Sigmoid colon (tissue), 4 donors: Measurements from ENCODE around the gene H6PD.

Experiments used
- CTCF ChIP-seq, 4 experiments: fragments of 450-650 bp in 3 of 4; fragments of 200-600 bp in 1 of 4; IDR thresholded peaks; one replicate each; pipeline ENCODE4 v1.5.1; 2016 to 2019; ENCODE audit warnings: antibody characterized with exemption in 4 of 4, mild to moderate bottlenecking in 3 of 4, moderate library complexity in 2 of 4
- EP300 ChIP-seq, 4 donors: sonication (generic); formaldehyde crosslinking; IDR thresholded peaks; one replicate each; pipeline ENCODE4 v1.6.1; 2017; ENCODE audit warnings: antibody characterized with exemption in 4 of 4
- POLR2AphosphoS5 ChIP-seq, 4 donors: sonication (generic); formaldehyde crosslinking; IDR thresholded peaks; one replicate each; pipeline ENCODE4 v1.6.1; 2017; ENCODE audit warnings: antibody characterized with exemption in 4 of 4

GRCh38 chr1:9293241-9293532 is 58.6 kb downstream of the H6PD start:
- TF ChIP-seq CTCF (IDR thresholded peaks at IDR 0.05) (no peak), POLR2AphosphoS5 (IDR thresholded peaks at IDR 0.05) (no peak), EP300 (IDR thresholded peaks at IDR 0.05) (no peak)
